GM10248 (cell line): Measurements from ENCODE around the gene SSTR5.

Experiments
- CTCF ChIA-PET: fragments of 300-600 bp; sonication (Branson Sonifier 250); formaldehyde crosslinking; extraction: SDS; loops from one replicate; lab custom pipeline; 2021; ENCODE audit warnings: antibody characterized with exemption; lab: Yijun Ruan, JAX
- POLR2A ChIA-PET: fragments of 350-650 bp; sonication (Branson Sonifier 250); formaldehyde crosslinking; extraction: SDS; loops from one replicate; lab custom pipeline; 2020; ENCODE audit warnings: antibody characterized with exemption; lab: Yijun Ruan, JAX
- DNase-seq: peaks from one replicate; pipeline ENCODE4 v3.0.0; 2012; ENCODE audit errors: extremely low spot score
- TF ChIP-seq, protein P1 (sequence below): IDR thresholded peaks from 2 replicates; pipeline ENCODE4 v1.5.1; 2012; ENCODE audit warnings: mild to moderate bottlenecking, low read depth; ENCODE audit errors: extremely low read depth, missing control alignments, control extremely low read depth

SSTR5 gene

DNA sequence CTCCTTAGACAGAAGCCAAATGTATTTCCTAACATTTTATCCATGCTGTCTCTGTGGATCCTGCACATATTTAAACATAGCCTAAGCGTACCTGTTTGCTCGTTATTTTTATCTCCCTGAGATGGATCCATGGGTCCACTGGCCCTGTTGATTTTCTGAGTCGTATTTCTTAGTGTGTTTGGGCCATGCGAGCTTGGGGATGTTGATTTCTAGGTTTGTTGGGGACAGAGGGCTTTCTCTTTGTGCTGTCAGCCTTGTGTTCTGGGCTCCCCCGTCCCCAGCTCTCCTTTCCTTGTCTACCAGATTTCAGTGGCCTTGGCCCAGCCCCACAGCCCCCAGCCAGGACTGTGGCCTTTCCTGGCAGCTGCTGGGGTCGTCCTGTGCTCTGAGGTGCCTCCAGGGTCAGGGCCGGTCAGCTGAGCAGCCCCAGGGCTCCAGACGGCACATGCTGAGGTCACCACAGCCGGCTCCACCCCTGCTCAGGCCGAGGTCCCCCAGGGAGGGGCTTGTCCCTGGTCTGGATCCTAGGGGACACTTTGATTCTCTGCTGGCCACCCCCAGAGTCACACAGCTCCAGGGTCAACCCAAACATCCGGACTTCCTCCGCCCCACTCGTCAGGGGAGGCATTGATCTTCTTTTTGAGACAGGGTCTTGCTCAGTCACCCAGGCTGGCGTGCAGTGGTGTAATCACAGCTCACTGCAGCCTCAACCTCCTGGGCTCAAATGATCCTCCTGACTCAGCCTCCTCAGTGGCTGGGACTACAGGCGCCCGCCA, 4.4 kb downstream of the SSTR5 start:
- TF ChIP-seq, protein P1, sequence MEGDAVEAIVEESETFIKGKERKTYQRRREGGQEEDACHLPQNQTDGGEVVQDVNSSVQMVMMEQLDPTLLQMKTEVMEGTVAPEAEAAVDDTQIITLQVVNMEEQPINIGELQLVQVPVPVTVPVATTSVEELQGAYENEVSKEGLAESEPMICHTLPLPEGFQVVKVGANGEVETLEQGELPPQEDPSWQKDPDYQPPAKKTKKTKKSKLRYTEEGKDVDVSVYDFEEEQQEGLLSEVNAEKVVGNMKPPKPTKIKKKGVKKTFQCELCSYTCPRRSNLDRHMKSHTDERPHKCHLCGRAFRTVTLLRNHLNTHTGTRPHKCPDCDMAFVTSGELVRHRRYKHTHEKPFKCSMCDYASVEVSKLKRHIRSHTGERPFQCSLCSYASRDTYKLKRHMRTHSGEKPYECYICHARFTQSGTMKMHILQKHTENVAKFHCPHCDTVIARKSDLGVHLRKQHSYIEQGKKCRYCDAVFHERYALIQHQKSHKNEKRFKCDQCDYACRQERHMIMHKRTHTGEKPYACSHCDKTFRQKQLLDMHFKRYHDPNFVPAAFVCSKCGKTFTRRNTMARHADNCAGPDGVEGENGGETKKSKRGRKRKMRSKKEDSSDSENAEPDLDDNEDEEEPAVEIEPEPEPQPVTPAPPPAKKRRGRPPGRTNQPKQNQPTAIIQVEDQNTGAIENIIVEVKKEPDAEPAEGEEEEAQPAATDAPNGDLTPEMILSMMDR, result no peak
- ChIA-PET CTCF (no interaction called here), POLR2A (no interaction called here)
- no peak for DNase-seq

DNA sequence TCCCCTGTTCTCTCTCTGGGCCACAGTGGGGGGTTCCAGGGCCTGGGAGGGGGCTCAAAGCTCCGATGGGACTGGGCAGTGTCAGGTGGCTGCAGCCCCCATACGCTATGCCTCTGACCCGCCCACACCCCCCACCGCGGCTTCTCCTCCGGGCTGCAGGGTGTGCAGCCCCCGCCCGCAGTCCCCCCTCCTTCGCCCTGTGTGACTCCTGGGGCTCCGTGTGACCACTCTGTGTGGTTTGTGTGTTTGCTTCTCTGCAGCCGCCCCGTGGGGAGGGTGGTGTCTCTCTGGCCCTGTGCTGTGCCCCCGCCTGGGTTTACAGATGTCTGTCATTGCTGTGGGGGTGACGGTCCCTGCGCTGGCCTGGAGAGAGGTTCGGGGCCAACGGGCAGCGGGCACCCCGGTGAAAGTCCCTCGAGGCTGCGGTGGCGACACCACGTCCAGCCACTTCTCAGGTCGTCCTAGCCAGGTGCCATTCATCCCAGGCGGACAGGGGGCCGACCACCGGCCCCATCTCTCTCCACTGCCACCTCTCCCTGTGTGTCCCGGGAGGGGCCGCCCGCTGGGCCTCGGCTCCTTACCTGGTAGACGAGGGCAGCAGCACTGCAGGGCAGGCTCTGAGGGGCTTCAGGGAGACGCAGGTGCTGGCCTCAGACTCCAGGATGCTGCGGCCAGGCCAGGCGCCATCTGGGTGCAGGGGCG, 5.5 kb downstream of the SSTR5 start:
- POLR2A ChIA-PET, result no interaction called here
- TF ChIP-seq, protein P1, result no peak
- CTCF ChIA-PET, result no interaction called here
- DNase-seq, result no peak

DNA sequence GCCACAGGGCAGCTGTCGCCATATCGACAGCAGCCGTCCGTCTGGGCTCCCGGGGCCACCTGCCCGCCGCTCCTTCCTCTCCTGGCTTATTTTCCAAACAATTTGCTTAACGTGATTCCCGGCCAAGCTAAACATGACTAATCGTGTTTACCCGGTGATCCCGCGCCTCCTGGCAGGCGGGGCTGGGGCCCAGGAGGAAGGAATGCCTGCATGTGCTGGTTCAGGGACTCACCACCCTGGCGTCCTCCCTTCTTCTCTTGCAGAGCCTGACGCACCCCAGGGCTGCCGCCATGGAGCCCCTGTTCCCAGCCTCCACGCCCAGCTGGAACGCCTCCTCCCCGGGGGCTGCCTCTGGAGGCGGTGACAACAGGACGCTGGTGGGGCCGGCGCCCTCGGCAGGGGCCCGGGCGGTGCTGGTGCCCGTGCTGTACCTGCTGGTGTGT, 6.1 kb downstream of the SSTR5 start:
- CTCF ChIA-PET, result no interaction called here

DNA sequence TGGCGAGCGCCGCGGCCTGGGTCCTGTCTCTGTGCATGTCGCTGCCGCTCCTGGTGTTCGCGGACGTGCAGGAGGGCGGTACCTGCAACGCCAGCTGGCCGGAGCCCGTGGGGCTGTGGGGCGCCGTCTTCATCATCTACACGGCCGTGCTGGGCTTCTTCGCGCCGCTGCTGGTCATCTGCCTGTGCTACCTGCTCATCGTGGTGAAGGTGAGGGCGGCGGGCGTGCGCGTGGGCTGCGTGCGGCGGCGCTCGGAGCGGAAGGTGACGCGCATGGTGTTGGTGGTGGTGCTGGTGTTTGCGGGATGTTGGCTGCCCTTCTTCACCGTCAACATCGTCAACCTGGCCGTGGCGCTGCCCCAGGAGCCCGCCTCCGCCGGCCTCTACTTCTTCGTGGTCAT, 6.8 kb downstream of the SSTR5 start:
- CTCF ChIA-PET, result no interaction called here

More for the DNA sequence above, 6.1 kb downstream of the SSTR5 start:
- POLR2A ChIA-PET, result no interaction called here
- TF ChIP-seq, protein P1, result no peak
- no peak for DNase-seq

DNA sequence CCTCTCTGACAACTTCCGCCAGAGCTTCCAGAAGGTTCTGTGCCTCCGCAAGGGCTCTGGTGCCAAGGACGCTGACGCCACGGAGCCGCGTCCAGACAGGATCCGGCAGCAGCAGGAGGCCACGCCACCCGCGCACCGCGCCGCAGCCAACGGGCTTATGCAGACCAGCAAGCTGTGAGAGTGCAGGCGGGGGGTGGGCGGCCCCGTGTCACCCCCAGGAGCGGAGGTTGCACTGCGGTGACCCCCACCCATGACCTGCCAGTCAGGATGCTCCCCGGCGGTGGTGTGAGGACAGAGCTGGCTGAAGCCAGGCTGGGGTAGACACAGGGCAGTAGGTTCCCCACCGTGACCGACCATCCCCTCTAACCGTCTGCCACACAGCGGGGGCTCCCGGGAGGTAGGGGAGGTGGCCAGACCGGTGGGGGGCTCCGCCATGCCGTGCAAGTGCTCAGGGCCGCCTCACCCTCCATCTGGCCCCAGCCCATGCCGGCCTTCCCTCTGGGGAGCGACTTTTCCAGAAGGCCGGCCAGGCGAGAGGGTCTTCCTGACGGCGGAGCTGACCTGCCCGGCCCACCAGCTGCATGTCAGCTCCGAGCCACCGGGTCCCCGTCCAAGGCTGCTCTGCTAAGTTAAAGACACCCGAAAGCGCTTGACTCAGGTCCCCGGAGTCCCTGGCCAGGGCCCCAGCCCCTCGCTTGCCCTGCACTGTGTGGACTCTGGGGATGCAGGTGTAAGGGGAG, 7.4 kb downstream of the SSTR5 start:
- POLR2A ChIA-PET, result no interaction called here

More for the DNA sequence above, 6.8 kb downstream of the SSTR5 start:
- DNase-seq, result no peak
- TF ChIP-seq, protein P1, result no peak
- POLR2A ChIA-PET, result no interaction called here

More for the DNA sequence above, 7.4 kb downstream of the SSTR5 start:
- TF ChIP-seq, protein P1, result no peak
- no peak for DNase-seq
- CTCF ChIA-PET, result no interaction called here
